K562 (cell line): Measurements from ENCODE around the gene TFEB. TPM values are rescaled to one million over a fixed set of nuclear protein-coding genes. Genes with fewer than 3 reads are reported as not detected.

Experiments used
- NR2C1 ChIP-seq, 2 experiments: fragments of 450-650 bp; IDR thresholded peaks; 2 replicates each; pipeline ENCODE4 v1.6.1; 2017; ENCODE audit warnings: mild to moderate bottlenecking in 2 of 2, antibody characterized with exemption in 1 of 2, inconsistent platforms in 1 of 2, missing compliant biosample characterization in 1 of 2, missing genetic modification characterization in 1 of 2
- SREBF1 ChIP-seq: fragments of 150-350 bp; IDR thresholded peaks from 2 replicates; pipeline ENCODE4 v1.6.1; 2014; ENCODE audit warnings: antibody characterized with exemption, low read depth, low read length, borderline replicate concordance
- TCF3 ChIP-seq: sonication (generic); formaldehyde crosslinking; IDR thresholded peaks from 2 replicates; pipeline ENCODE4 v1.4.0; 2020; ENCODE audit warnings: mild to moderate bottlenecking, missing genetic modification reagents
- ZC3H4 ChIP-seq: sonication (generic); formaldehyde crosslinking; IDR thresholded peaks from 2 replicates; pipeline ENCODE4 v1.9.0; 2021; ENCODE audit warnings: missing genetic modification reagents, borderline replicate concordance
- ZNF175 ChIP-seq: fragments of 200-800 bp; sonication (Bioruptor generic); IDR thresholded peaks from 2 replicates; pipeline ENCODE4 v1.6.1; 2016; ENCODE audit warnings: low read depth, mild to moderate bottlenecking, missing genetic modification characterization, missing compliant biosample characterization
- ZNF282 ChIP-seq: sonication (generic); formaldehyde crosslinking; IDR thresholded peaks from 2 replicates; pipeline ENCODE4 v1.8.1; 2023; ENCODE audit warnings: missing genetic modification reagents
- polyA plus RNA-seq, 8 experiments: library from polyadenylated mRNA; depleted of rRNA in 4 of 8; stranded (reverse) in 5 of 8; unstranded in 3 of 8; fragments of >200 nt; fragmentation: Nextera tagmentation in 2 of 8; fragmentation: Illumina TruSeq in 1 of 8; extraction: Ambion mirVana in 2 of 8; extraction: Trizol in 1 of 8; gene quantifications; 2 replicates each; pipeline versions ENCODE4 v1.2.1 to v1.2.3, GENCODE V29; 2011 to 2014; ENCODE audit warnings: inconsistent platforms in 1 of 8, missing spikeins in 1 of 8
- total RNA-seq, 7 experiments: library from RNA; depleted of rRNA in 6 of 7; stranded (reverse); fragments of >200 nt in 6 of 7; fragmentation: Illumina TruSeq in 2 of 7; extraction: Trizol in 2 of 7; gene quantifications; 2 replicates each; pipeline versions ENCODE4 v1.2.1 to v1.2.3, GENCODE V29; 2011 to 2021; ENCODE audit warnings: low replicate concordance in 1 of 7
- TF ChIP-seq, protein P1 (sequence below): fragments of 450-650 bp; IDR thresholded peaks from 2 replicates; pipeline ENCODE4 v1.6.1; 2016; ENCODE audit warnings: mild to moderate bottlenecking, moderate library complexity
- TF ChIP-seq, protein P2 (sequence below): sonication (generic); formaldehyde crosslinking; IDR thresholded peaks from 2 replicates; pipeline ENCODE4 v1.8.0; 2022; ENCODE audit warnings: missing genetic modification reagents, mild to moderate bottlenecking, borderline replicate concordance

The TFEB gene
- total and polyA plus RNA-seq, 9 of the 15 experiments (the other 6 are each of a cell fraction or from before 2014, with no cell fraction given): 0.04 to 4.7 (median 2.0) TPM

DNA sequence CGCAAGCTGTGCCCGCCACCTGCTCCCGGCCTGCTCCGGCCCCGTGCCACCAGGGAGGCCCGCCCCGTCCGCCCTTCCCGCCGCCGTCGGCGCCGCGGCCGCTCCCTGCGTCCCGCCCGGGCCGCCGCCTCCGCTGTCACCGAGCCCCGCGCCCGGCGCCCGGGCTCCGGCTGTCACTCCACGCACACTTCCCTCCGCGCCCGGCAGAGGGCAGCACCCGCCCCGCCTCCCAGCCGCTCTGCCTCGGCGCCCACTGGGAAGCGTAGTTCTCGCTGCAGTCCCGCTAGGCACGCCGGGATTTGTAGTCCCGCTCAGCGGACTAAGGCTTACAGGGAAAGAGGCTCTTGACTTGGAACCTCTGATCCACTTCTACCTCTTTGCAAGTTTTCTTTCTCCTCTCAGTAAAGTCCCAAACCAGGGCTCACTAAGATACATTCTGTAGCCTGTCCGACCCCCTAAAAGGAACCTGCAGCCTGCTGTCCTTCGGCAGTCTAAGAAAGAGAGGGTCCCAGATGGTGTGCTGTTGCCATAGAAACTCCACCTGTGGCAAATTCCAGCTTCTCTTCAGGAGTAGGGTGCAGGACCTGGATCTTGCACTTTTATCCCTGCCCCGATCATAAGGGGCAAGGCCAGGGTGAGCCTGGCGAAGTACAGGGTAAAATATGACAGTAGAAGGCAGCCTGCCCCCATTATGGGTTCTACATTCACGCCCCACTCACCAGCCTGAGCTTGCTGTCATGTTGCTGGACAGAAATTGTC, at the start of gene TFEB (continued):
- TF ChIP-seq, protein P1, sequence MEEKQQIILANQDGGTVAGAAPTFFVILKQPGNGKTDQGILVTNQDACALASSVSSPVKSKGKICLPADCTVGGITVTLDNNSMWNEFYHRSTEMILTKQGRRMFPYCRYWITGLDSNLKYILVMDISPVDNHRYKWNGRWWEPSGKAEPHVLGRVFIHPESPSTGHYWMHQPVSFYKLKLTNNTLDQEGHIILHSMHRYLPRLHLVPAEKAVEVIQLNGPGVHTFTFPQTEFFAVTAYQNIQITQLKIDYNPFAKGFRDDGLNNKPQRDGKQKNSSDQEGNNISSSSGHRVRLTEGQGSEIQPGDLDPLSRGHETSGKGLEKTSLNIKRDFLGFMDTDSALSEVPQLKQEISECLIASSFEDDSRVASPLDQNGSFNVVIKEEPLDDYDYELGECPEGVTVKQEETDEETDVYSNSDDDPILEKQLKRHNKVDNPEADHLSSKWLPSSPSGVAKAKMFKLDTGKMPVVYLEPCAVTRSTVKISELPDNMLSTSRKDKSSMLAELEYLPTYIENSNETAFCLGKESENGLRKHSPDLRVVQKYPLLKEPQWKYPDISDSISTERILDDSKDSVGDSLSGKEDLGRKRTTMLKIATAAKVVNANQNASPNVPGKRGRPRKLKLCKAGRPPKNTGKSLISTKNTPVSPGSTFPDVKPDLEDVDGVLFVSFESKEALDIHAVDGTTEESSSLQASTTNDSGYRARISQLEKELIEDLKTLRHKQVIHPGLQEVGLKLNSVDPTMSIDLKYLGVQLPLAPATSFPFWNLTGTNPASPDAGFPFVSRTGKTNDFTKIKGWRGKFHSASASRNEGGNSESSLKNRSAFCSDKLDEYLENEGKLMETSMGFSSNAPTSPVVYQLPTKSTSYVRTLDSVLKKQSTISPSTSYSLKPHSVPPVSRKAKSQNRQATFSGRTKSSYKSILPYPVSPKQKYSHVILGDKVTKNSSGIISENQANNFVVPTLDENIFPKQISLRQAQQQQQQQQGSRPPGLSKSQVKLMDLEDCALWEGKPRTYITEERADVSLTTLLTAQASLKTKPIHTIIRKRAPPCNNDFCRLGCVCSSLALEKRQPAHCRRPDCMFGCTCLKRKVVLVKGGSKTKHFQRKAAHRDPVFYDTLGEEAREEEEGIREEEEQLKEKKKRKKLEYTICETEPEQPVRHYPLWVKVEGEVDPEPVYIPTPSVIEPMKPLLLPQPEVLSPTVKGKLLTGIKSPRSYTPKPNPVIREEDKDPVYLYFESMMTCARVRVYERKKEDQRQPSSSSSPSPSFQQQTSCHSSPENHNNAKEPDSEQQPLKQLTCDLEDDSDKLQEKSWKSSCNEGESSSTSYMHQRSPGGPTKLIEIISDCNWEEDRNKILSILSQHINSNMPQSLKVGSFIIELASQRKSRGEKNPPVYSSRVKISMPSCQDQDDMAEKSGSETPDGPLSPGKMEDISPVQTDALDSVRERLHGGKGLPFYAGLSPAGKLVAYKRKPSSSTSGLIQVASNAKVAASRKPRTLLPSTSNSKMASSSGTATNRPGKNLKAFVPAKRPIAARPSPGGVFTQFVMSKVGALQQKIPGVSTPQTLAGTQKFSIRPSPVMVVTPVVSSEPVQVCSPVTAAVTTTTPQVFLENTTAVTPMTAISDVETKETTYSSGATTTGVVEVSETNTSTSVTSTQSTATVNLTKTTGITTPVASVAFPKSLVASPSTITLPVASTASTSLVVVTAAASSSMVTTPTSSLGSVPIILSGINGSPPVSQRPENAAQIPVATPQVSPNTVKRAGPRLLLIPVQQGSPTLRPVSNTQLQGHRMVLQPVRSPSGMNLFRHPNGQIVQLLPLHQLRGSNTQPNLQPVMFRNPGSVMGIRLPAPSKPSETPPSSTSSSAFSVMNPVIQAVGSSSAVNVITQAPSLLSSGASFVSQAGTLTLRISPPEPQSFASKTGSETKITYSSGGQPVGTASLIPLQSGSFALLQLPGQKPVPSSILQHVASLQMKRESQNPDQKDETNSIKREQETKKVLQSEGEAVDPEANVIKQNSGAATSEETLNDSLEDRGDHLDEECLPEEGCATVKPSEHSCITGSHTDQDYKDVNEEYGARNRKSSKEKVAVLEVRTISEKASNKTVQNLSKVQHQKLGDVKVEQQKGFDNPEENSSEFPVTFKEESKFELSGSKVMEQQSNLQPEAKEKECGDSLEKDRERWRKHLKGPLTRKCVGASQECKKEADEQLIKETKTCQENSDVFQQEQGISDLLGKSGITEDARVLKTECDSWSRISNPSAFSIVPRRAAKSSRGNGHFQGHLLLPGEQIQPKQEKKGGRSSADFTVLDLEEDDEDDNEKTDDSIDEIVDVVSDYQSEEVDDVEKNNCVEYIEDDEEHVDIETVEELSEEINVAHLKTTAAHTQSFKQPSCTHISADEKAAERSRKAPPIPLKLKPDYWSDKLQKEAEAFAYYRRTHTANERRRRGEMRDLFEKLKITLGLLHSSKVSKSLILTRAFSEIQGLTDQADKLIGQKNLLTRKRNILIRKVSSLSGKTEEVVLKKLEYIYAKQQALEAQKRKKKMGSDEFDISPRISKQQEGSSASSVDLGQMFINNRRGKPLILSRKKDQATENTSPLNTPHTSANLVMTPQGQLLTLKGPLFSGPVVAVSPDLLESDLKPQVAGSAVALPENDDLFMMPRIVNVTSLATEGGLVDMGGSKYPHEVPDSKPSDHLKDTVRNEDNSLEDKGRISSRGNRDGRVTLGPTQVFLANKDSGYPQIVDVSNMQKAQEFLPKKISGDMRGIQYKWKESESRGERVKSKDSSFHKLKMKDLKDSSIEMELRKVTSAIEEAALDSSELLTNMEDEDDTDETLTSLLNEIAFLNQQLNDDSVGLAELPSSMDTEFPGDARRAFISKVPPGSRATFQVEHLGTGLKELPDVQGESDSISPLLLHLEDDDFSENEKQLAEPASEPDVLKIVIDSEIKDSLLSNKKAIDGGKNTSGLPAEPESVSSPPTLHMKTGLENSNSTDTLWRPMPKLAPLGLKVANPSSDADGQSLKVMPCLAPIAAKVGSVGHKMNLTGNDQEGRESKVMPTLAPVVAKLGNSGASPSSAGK: no peak
- TF ChIP-seq ZNF175 (CRISPR knock-in tag) (peak; percentile 74; the same call in 1 of the 2 replicates), ZC3H4 (CRISPR knock-in tag) (no peak), TCF3 (CRISPR knock-in tag) (no peak), ZNF282 (no peak), SREBF1 (peak; percentile 66; the same call in 1 of the 2 replicates), NR2C1 (IDR thresholded peaks at IDR 0.05) (peak; percentile 66), NR2C1 (tag; IDR thresholded peaks at IDR 0.05) (peak; percentile 86)
- TF ChIP-seq, protein P2, sequence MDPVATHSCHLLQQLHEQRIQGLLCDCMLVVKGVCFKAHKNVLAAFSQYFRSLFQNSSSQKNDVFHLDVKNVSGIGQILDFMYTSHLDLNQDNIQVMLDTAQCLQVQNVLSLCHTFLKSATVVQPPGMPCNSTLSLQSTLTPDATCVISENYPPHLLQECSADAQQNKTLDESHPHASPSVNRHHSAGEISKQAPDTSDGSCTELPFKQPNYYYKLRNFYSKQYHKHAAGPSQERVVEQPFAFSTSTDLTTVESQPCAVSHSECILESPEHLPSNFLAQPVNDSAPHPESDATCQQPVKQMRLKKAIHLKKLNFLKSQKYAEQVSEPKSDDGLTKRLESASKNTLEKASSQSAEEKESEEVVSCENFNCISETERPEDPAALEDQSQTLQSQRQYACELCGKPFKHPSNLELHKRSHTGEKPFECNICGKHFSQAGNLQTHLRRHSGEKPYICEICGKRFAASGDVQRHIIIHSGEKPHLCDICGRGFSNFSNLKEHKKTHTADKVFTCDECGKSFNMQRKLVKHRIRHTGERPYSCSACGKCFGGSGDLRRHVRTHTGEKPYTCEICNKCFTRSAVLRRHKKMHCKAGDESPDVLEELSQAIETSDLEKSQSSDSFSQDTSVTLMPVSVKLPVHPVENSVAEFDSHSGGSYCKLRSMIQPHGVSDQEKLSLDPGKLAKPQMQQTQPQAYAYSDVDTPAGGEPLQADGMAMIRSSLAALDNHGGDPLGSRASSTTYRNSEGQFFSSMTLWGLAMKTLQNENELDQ: no peak
